Trophoblast cell (in vitro differentiated cells and primary cell): ENCODE measurements around the gene KRTAP10-2. TPM values are rescaled to one million over a fixed set of nuclear protein-coding genes. Genes with fewer than 3 reads are reported as not detected.
A peak's percentile ranks its signal among the peaks of the same experiment; 100 is the strongest.
"Not testable (repeated sequence)": the region's sequence is repeated elsewhere in the genome, so short reads cannot be mapped to it uniquely, and the experiment has no call there.

Source experiments
- DNase-seq, 2 donors: peaks; one replicate each; pipeline ENCODE4 v3.0.0-alpha.2; 2016
- H2AFZ ChIP-seq: 2 replicates; pipeline ENCODE4 v1.6.1; 2013; ENCODE audit warnings: low read length, moderate library complexity, mild to moderate bottlenecking; ENCODE audit not compliant: insufficient read depth, poor library complexity
- H2AK5ac ChIP-seq: 2 replicates; pipeline ENCODE4 v1.6.1; 2013; ENCODE audit warnings: mild to moderate bottlenecking, low read length
- H2BK120ac ChIP-seq: 2 replicates; pipeline ENCODE4 v1.6.1; 2013; ENCODE audit warnings: low read length, mild to moderate bottlenecking, moderate library complexity; ENCODE audit not compliant: insufficient read depth, poor library complexity
- H2BK12ac ChIP-seq: 2 replicates; pipeline ENCODE4 v1.6.1; 2013; ENCODE audit warnings: mild to moderate bottlenecking, low read length, moderate library complexity
- H2BK5ac ChIP-seq: 2 replicates; pipeline ENCODE4 v1.6.1; 2013; ENCODE audit warnings: low read length, low read depth, moderate library complexity, mild to moderate bottlenecking; ENCODE audit not compliant: poor library complexity
- H3K14ac ChIP-seq: 2 replicates; pipeline ENCODE4 v1.6.1; 2013; ENCODE audit warnings: mild to moderate bottlenecking, low read length
- H3K18ac ChIP-seq: 2 replicates; pipeline ENCODE4 v1.6.1; 2013; ENCODE audit warnings: mild to moderate bottlenecking, low read length
- H3K23ac ChIP-seq: 2 replicates; pipeline ENCODE4 v1.6.1; 2013; ENCODE audit warnings: low read length
- H3K27ac ChIP-seq: 2 replicates; pipeline ENCODE4 v1.5.1; 2013; ENCODE audit warnings: low read depth, mild to moderate bottlenecking, inconsistent platforms, low read length, moderate library complexity
- H3K27me3 ChIP-seq: 2 replicates; pipeline ENCODE4 v1.6.1; 2013; ENCODE audit warnings: inconsistent platforms, mild to moderate bottlenecking, low read length, moderate library complexity; ENCODE audit not compliant: insufficient read depth
- H3K36me3 ChIP-seq, 2 experiments: 1 replicate in 1 of 2; 2 replicates in 1 of 2; pipeline ENCODE4 v1.6.1; 2013; ENCODE audit warnings: low read length in 2 of 2, mild to moderate bottlenecking in 2 of 2, moderate library complexity in 1 of 2; ENCODE audit not compliant: insufficient read depth in 2 of 2, control insufficient read depth in 1 of 2
- H3K4ac ChIP-seq: 2 replicates; pipeline ENCODE4 v1.6.1; 2013; ENCODE audit warnings: low read depth, mild to moderate bottlenecking, low read length, moderate library complexity
- H3K4me1 ChIP-seq, 2 experiments: 1 replicate in 1 of 2; 2 replicates in 1 of 2; pipeline ENCODE4 v1.6.1; 2013; ENCODE audit warnings: low read length in 2 of 2, mild to moderate bottlenecking in 2 of 2, moderate library complexity in 1 of 2; ENCODE audit not compliant: insufficient read depth in 2 of 2, control insufficient read depth in 1 of 2
- H3K4me2 ChIP-seq: 2 replicates; pipeline ENCODE4 v1.6.1; 2013; ENCODE audit warnings: inconsistent platforms, mild to moderate bottlenecking, low read length, moderate library complexity
- H3K4me3 ChIP-seq: 2 replicates; pipeline ENCODE4 v1.5.1; 2013; ENCODE audit warnings: mild to moderate bottlenecking, low read depth, low read length, inconsistent platforms
- H3K79me1 ChIP-seq: one replicate; pipeline ENCODE4 v1.6.1; 2013; ENCODE audit warnings: low read length
- H3K79me2 ChIP-seq: 2 replicates; pipeline ENCODE4 v1.6.1; 2013; ENCODE audit warnings: low read length, mild to moderate bottlenecking; ENCODE audit not compliant: control insufficient read depth, insufficient read depth, poor library complexity
- H3K9ac ChIP-seq: 2 replicates; pipeline ENCODE4 v1.6.1; 2013; ENCODE audit warnings: mild to moderate bottlenecking, low read length
- H3K9me3 ChIP-seq: 2 replicates; pipeline ENCODE4 v1.6.1; 2013; ENCODE audit warnings: low read depth, mild to moderate bottlenecking, control low read depth, inconsistent platforms, low read length; ENCODE audit not compliant: insufficient read depth
- H4K12ac ChIP-seq: 2 replicates; pipeline ENCODE4 v1.6.1; 2013; ENCODE audit warnings: low read depth, mild to moderate bottlenecking, low read length, moderate library complexity
- H4K8ac ChIP-seq: 2 replicates; pipeline ENCODE4 v1.6.1; 2013; ENCODE audit warnings: low read depth, mild to moderate bottlenecking, low read length, moderate library complexity
- H4K91ac ChIP-seq: one replicate; pipeline ENCODE4 v1.6.1; 2013; ENCODE audit warnings: low read depth, mild to moderate bottlenecking, low read length, moderate library complexity
- WGBS: extraction: QIAGEN DNeasy Blood & Tissue Kit; methylation state at CpG from one replicate; pipeline ENCODE4 v1.1.7; 2013; ENCODE audit warnings: missing lambda C conversion rate; ENCODE audit not compliant: insufficient read length, insufficient coverage; ENCODE audit errors: extremely low coverage; 5-methylcytosine and 5-hydroxymethylcytosine counted together
- polyA plus RNA-seq: library from polyadenylated mRNA; stranded (reverse); fragments of 200-250 nt; gene quantifications from 2 replicates; pipeline ENCODE4 v1.2.3, GENCODE V29; 2013

The KRTAP10-2 gene, protein sequence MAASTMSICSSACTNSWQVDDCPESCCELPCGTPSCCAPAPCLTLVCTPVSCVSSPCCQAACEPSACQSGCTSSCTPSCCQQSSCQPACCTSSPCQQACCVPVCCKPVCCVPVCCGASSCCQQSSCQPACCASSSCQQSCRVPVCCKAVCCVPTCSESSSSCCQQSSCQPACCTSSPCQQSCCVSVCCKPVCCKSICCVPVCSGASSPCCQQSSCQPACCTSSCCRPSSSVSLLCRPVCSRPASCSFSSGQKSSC
- not detected in 2 replicates for polyA plus RNA-seq

DNA sequence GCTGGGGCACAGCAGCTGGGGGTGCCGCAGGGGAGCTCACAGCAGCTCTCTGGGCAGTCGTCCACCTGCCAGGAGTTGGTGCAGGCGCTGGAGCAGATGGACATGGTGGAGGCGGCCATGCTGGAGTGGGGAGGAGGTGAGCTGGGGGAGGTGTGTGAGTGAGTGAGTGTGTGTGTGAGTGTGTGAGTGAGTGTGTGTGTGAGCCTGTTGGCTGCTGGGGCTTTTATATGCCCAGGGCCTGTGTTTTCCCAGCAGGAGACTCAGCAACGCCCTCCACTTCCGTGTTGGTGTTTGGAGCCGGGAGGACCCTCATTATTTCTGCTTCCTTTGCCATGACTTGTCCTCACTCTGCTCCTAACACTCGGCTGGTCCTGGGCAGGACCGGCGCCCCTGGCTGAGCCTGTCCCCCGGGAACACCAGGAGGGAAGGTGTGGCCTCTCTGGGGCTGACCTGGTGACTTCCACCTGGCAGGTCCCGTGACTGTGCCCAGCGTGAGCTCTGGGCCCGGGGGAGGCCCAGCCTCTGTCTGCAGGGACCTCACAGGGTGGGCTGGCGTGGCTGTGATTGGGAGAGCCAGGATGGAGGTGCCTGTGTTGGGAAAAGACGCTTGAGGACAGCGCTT, at the start of gene KRTAP10-2:
KRTAP10-2 (minus strand) TSS at position 166 of the 622 bp plus-strand sequence; CDS start at position 119, 47 bp downstream.
- no peak within 1 kb of the TSS for H2AK5ac ChIP-seq
- peaks cover 0 to 2% of the 10 kb centered on the region in 2 experiments for H3K36me3 ChIP-seq
- H4K8ac ChIP-seq, result no peak within 1 kb of the TSS
- peaks cover 11% of the 10 kb centered on the region for H3K79me1 ChIP-seq
- H2AFZ ChIP-seq, result no peak within 1 kb of the TSS
- peak within 1 kb of the TSS; percentile 44 for H4K91ac ChIP-seq
- H3K4me2 ChIP-seq, result no peak within 1 kb of the TSS
- peak within 1 kb of the TSS; percentile 16 for H2BK12ac ChIP-seq
- no peak within 1 kb of the TSS for H3K9ac ChIP-seq
- no peak within 1 kb of the TSS for H3K18ac ChIP-seq
- H3K23ac ChIP-seq, result no peak within 1 kb of the TSS
- H3K27ac ChIP-seq, result no peak within 1 kb of the TSS
- H3K14ac ChIP-seq, result no peak within 1 kb of the TSS
- peaks cover 0 to 10% of the 10 kb centered on the region in 2 experiments for H3K4me1 ChIP-seq
- H2BK5ac ChIP-seq, result no peak within 1 kb of the TSS
- no CpG with 5 or more reads among the region's 17 CpGs for WGBS
- peaks cover 8% of the 10 kb centered on the region for H3K9me3 ChIP-seq
- H2BK120ac ChIP-seq, result no peak within 1 kb of the TSS
- H3K27me3 ChIP-seq, result no peaks in the 10 kb centered on the region
- DNase-seq, result no peak
- no peak within 1 kb of the TSS for H4K12ac ChIP-seq
- H3K4me3 ChIP-seq, result no peak within 1 kb of the TSS
- H3K79me2 ChIP-seq, result no peaks in the 10 kb centered on the region
- H3K4ac ChIP-seq, result no peak within 1 kb of the TSS

- H3K23ac ChIP-seq, H4K8ac ChIP-seq, H3K4me3 ChIP-seq, H2BK12ac ChIP-seq, H3K79me2 ChIP-seq, H3K4me1 ChIP-seq, H2AFZ ChIP-seq, H2AK5ac ChIP-seq, H3K27me3 ChIP-seq, H3K36me3 ChIP-seq, H3K18ac ChIP-seq, H3K9me3 ChIP-seq, H3K4ac ChIP-seq, H3K79me1 ChIP-seq, H3K27ac ChIP-seq, H3K4me2 ChIP-seq, H3K14ac ChIP-seq, H2BK5ac ChIP-seq, H4K91ac ChIP-seq, DNase-seq, H2BK120ac ChIP-seq, H3K9ac ChIP-seq, H4K12ac ChIP-seq: not testable (repeated sequence)
- no CpG with 5 or more reads among the region's 10 CpGs for WGBS
These were observed 49.8 kb upstream of the KRTAP10-2 start for GRCh38 chr21:44601091-44601490.

- H3K4me3 ChIP-seq, H2BK120ac ChIP-seq, H3K9me3 ChIP-seq, H2BK5ac ChIP-seq, H3K27me3 ChIP-seq, H3K4ac ChIP-seq, H3K36me3 ChIP-seq, H3K9ac ChIP-seq, H2BK12ac ChIP-seq, H3K4me1 ChIP-seq, H3K79me1 ChIP-seq, H3K79me2 ChIP-seq, H2AK5ac ChIP-seq, H4K12ac ChIP-seq, H3K14ac ChIP-seq, H3K27ac ChIP-seq, H3K23ac ChIP-seq, DNase-seq, H3K18ac ChIP-seq, H4K91ac ChIP-seq, H3K4me2 ChIP-seq, H2AFZ ChIP-seq, H4K8ac ChIP-seq: not testable (repeated sequence)
- no CpG with 5 or more reads among the region's 23 CpGs for WGBS
These were observed 49.0 kb upstream of the KRTAP10-2 start, which contains the start of gene KRTAP10-7 for GRCh38 chr21:44600118-44600978. Gene KRTAP10-7, plus strand, starts transcription at chr21:44600597. Its CDS starts 25 bp downstream, at chr21:44600622.

GRCh38 chr21:44599264-44600029, 48.1 kb upstream of the KRTAP10-2 start:
- Histone ChIP-seq H3K4ac (no peak overlapping the region), H3K23ac (no peak overlapping the region), H4K8ac (no peak overlapping the region), H2BK120ac (no peak overlapping the region), H3K4me3 (no peak overlapping the region), H3K4me1 (peaks cover 0 to 5% of the 10 kb centered on the region in 2 experiments), H2AK5ac (no peak overlapping the region), H3K27me3 (no peaks in the 10 kb centered on the region), H2BK5ac (no peak overlapping the region), H3K79me1 (no peaks in the 10 kb centered on the region), H4K91ac (peak overlapping the region; percentile 3), H3K79me2 (no peaks in the 10 kb centered on the region), H3K9me3 (peaks cover 7% of the 10 kb centered on the region), H3K18ac (no peak overlapping the region), H4K12ac (no peak overlapping the region), H3K4me2 (no peak overlapping the region), H3K14ac (no peak overlapping the region), H2AFZ (no peak overlapping the region), H3K27ac (no peak overlapping the region), H2BK12ac (no peak overlapping the region), H3K36me3 (no peaks in the 10 kb centered on the region), H3K9ac (no peak overlapping the region)
- DNase-seq, result no peak
- WGBS, result no CpG with 5 or more reads among the region's 8 CpGs
